ENCODE results near the gene LRPPRC. TPM values are rescaled to one million over a fixed set of nuclear protein-coding genes. Genes with fewer than 3 reads are reported as not detected.

Gene LRPPRC
- total RNA-seq, 1 donor from 2014 or later, result 56.1 TPM

GRCh38 chr2:43845181-43845580, 150.6 kb downstream of the LRPPRC start:
- TF ChIP-seq CTCF (IDR thresholded peaks at IDR 0.05), result no peak
- DNase-seq, result no peak
- no peak overlapping the region for H3K27ac ChIP-seq
- no peak for ATAC-seq
- H3K27me3 ChIP-seq, result no peaks in the 10 kb centered on the region
- H3K4me1 ChIP-seq, result no peaks in the 10 kb centered on the region
- intact Hi-C loops (cut with DNase I), result no loop called here
- H3K9me3 ChIP-seq, result no peaks in the 10 kb centered on the region
- no peak overlapping the region for H3K4me3 ChIP-seq
- H3K36me3 ChIP-seq, result no peaks in the 10 kb centered on the region

- no peaks in the 10 kb centered on the region for H3K27me3 ChIP-seq
- intact Hi-C loops (cut with DNase I), result no loop called here
- no peak overlapping the region for H3K27ac ChIP-seq
- TF ChIP-seq CTCF (IDR thresholded peaks at IDR 0.05), result no peak
- no peak for ATAC-seq
- H3K9me3 ChIP-seq, result no peaks in the 10 kb centered on the region
- no peak for DNase-seq
- no peaks in the 10 kb centered on the region for H3K4me1 ChIP-seq
- no peak overlapping the region for H3K4me3 ChIP-seq
- no peaks in the 10 kb centered on the region for H3K36me3 ChIP-seq
These were observed 152.9 kb downstream of the LRPPRC start for GRCh38 chr2:43842866-43843226.

- ATAC-seq (no peak), DNase-seq (no peak)
- no peak for TF ChIP-seq CTCF (IDR thresholded peaks at IDR 0.05)
- intact Hi-C loops (cut with DNase I), result no loop called here
- Histone ChIP-seq H3K27me3 (no peaks in the 10 kb centered on the region), H3K27ac (no peak overlapping the region), H3K36me3 (no peaks in the 10 kb centered on the region), H3K9me3 (no peaks in the 10 kb centered on the region), H3K4me1 (no peaks in the 10 kb centered on the region), H3K4me3 (no peak overlapping the region)
These were observed 153.6 kb downstream of the LRPPRC start for GRCh38 chr2:43841949-43842865.

GRCh38 chr2:43840965-43841364, 154.8 kb downstream of the LRPPRC start:
- Histone ChIP-seq H3K27me3 (no peaks in the 10 kb centered on the region), H3K27ac (no peak overlapping the region), H3K9me3 (no peaks in the 10 kb centered on the region), H3K36me3 (no peaks in the 10 kb centered on the region), H3K4me3 (no peak overlapping the region), H3K4me1 (no peaks in the 10 kb centered on the region)
- intact Hi-C loops (cut with DNase I), result no loop called here
- TF ChIP-seq CTCF (IDR thresholded peaks at IDR 0.05), result no peak
- DNase-seq, result no peak
- no peak for ATAC-seq

GRCh38 chr2:43839776-43840564, 155.8 kb downstream of the LRPPRC start:
- intact Hi-C loops (cut with DNase I), result no loop called here
- DNase-seq, result no peak
- Histone ChIP-seq H3K9me3 (no peaks in the 10 kb centered on the region), H3K36me3 (no peaks in the 10 kb centered on the region), H3K27me3 (no peaks in the 10 kb centered on the region), H3K27ac (no peak overlapping the region), H3K4me1 (no peaks in the 10 kb centered on the region), H3K4me3 (no peak overlapping the region)
- ATAC-seq, result no peak
- TF ChIP-seq CTCF (IDR thresholded peaks at IDR 0.05), result no peak

All from upper lobe of right lung (tissue), 1 donor.